H1 (cell line): Measurements from ENCODE around the gene FAM53A. TPM values are rescaled to one million over a fixed set of nuclear protein-coding genes. Genes with fewer than 3 reads are reported as not detected.

Experiments
- CTCF ChIA-PET: fragments of 300-600 bp; sonication (Branson Sonifier 250); formaldehyde crosslinking; loops from one replicate; lab custom pipeline; 2021; ENCODE audit not compliant: partially characterized antibody; lab: Charles Lee
- POLR2A ChIA-PET: fragments of 300-600 bp; sonication (Branson Sonifier 250); formaldehyde crosslinking; loops from one replicate; lab custom pipeline; 2021; ENCODE audit warnings: inconsistent platforms; ENCODE audit not compliant: partially characterized antibody; lab: Charles Lee
- DNase-seq, 2 experiments: peaks; one replicate each; pipeline versions ENCODE4 v3.0.0 to v3.0.0-alpha.2; 2010 to 2022; ENCODE audit warnings: low spot score in 2 of 2, low read depth in 1 of 2, mixed read lengths in 1 of 2
- FAIRE-seq: peaks from 2 replicates; lab custom pipeline; 2011; peaks lifted over from hg19 to GRCh38; lab: Jason Lieb, UNC
- H2AFZ ChIP-seq: 2 replicates; pipeline ENCODE4 v1.8.1; 2012; ENCODE audit warnings: low read length, inconsistent platforms
- H2AK5ac ChIP-seq: 2 replicates; pipeline ENCODE4 v1.6.1; 2013; ENCODE audit warnings: low read depth, low read length
- H2BK120ac ChIP-seq: replicated peaks from 2 replicates; pipeline ENCODE3; 2013; ENCODE audit warnings: low read depth, low read length, inconsistent platforms
- H2BK12ac ChIP-seq: 2 replicates; pipeline ENCODE4 v1.6.1; 2013; ENCODE audit warnings: low read depth, low read length
- H2BK15ac ChIP-seq: 2 replicates; pipeline ENCODE4 v1.6.1; 2013; ENCODE audit warnings: low read length
- H2BK20ac ChIP-seq: 2 replicates; pipeline ENCODE4 v1.6.1; 2013; ENCODE audit warnings: low read length
- H2BK5ac ChIP-seq: 2 replicates; pipeline ENCODE4 v1.6.1; 2013; ENCODE audit warnings: low read depth, low read length
- H3K14ac ChIP-seq: 2 replicates; pipeline ENCODE4 v1.6.1; 2013; ENCODE audit warnings: inconsistent platforms; ENCODE audit not compliant: insufficient read length
- H3K18ac ChIP-seq: 2 replicates; pipeline ENCODE4 v1.6.1; 2013; ENCODE audit warnings: low read length; ENCODE audit errors: extremely low read depth
- H3K23ac ChIP-seq: 2 replicates; pipeline ENCODE4 v1.6.1; 2013; ENCODE audit warnings: inconsistent platforms; ENCODE audit not compliant: insufficient read length
- H3K23me2 ChIP-seq: 2 replicates; pipeline ENCODE4 v1.6.1; 2013; ENCODE audit warnings: low read depth, low read length
- H3K27ac ChIP-seq: 2 replicates; pipeline ENCODE4 v1.6.1; 2011; ENCODE audit warnings: low read depth, low read length, inconsistent platforms
- H3K27me3 ChIP-seq, 4 experiments: replicated peaks in 1 of 4; 1 replicate in 1 of 4; 2 replicates in 3 of 4; pipeline versions ENCODE4 v1.6.1 to v1.8.1; 2011 to 2013; ENCODE audit warnings: low read length in 3 of 4, mild to moderate bottlenecking in 3 of 4, inconsistent platforms in 2 of 4, mixed read lengths in 2 of 4, moderate library complexity in 1 of 4; ENCODE audit not compliant: control insufficient read depth in 3 of 4, insufficient read depth in 3 of 4; ENCODE audit errors: extremely low read depth in 1 of 4
- H3K36me3 ChIP-seq, 4 experiments: 2 replicates each; pipeline versions ENCODE4 v1.6.1 to v1.8.1; 2011 to 2013; ENCODE audit warnings: mild to moderate bottlenecking in 4 of 4, low read length in 3 of 4, moderate library complexity in 2 of 4, control low read depth in 1 of 4, inconsistent platforms in 1 of 4; ENCODE audit not compliant: insufficient read depth in 4 of 4, control insufficient read depth in 2 of 4
- H3K4ac ChIP-seq: replicated peaks from 2 replicates; pipeline ENCODE3; 2013; ENCODE audit warnings: low read length, low read depth, mixed read lengths, inconsistent platforms; ENCODE audit not compliant: insufficient read length
- H3K4me1 ChIP-seq, 4 experiments: replicated peaks in 1 of 4; 1 replicate in 1 of 4; 2 replicates in 3 of 4; pipeline versions ENCODE4 v1.6.1 to v1.8.1; 2011 to 2013; ENCODE audit warnings: low read length in 3 of 4, inconsistent platforms in 2 of 4, mixed read lengths in 1 of 4; ENCODE audit not compliant: insufficient read depth in 4 of 4, control insufficient read depth in 3 of 4
- H3K4me2 ChIP-seq, 2 experiments: 2 replicates each; pipeline versions ENCODE4 v1.6.1 to v1.8.1; 2011 to 2013; ENCODE audit warnings: low read depth in 2 of 2, low read length in 2 of 2, control low read depth in 1 of 2, inconsistent platforms in 1 of 2, mild to moderate bottlenecking in 1 of 2; ENCODE audit not compliant: insufficient read depth in 1 of 2
- H3K4me3 ChIP-seq, 4 experiments: fragments of 200-600, 300-600 bp in 1 of 4; sonication (generic), shearing (Covaris generic), sonication (Bioruptor Twin) in 1 of 4; 2 replicates each; pipeline versions ENCODE4 v1.5.1 to v1.8.1; 2011 to 2016; ENCODE audit warnings: low read length in 4 of 4, low read depth in 3 of 4, control low read depth in 2 of 4, inconsistent platforms in 2 of 4, mild to moderate bottlenecking in 2 of 4, mixed read lengths in 1 of 4, moderate library complexity in 1 of 4; ENCODE audit not compliant: insufficient read depth in 2 of 4; ENCODE audit errors: extremely low read depth in 1 of 4
- H3K56ac ChIP-seq: replicated peaks from 2 replicates; pipeline ENCODE3; 2013; ENCODE audit warnings: low read depth, mild to moderate bottlenecking, mixed read lengths, low read length, inconsistent platforms; ENCODE audit not compliant: insufficient read length
- H3K79me1 ChIP-seq: 2 replicates; pipeline ENCODE4 v1.6.1; 2013; ENCODE audit warnings: low read depth, low read length, control low read depth
- H3K79me2 ChIP-seq, 2 experiments: 2 replicates each; pipeline versions ENCODE4 v1.6.1 to v1.8.1; 2012 to 2013; ENCODE audit warnings: low read length in 2 of 2, mild to moderate bottlenecking in 2 of 2, inconsistent platforms in 1 of 2; ENCODE audit not compliant: insufficient read depth in 2 of 2, control insufficient read depth in 1 of 2
- H3K9ac ChIP-seq, 4 experiments: replicated peaks in 1 of 4; 1 replicate in 1 of 4; 2 replicates in 3 of 4; pipeline versions ENCODE4 v1.6.1 to v1.8.1; 2011 to 2013; ENCODE audit warnings: low read depth in 3 of 4, low read length in 3 of 4, control low read depth in 2 of 4, mild to moderate bottlenecking in 2 of 4, moderate library complexity in 2 of 4, inconsistent platforms in 1 of 4; ENCODE audit errors: extremely low read depth in 1 of 4
- H3K9me3 ChIP-seq, 2 experiments: 2 replicates each; pipeline versions ENCODE4 v1.6.1 to v1.8.1; 2012 to 2013; ENCODE audit warnings: mild to moderate bottlenecking in 2 of 2, moderate library complexity in 2 of 2, control low read depth in 1 of 2, inconsistent platforms in 1 of 2, low read depth in 1 of 2, low read length in 1 of 2, mixed read lengths in 1 of 2; ENCODE audit not compliant: insufficient read depth in 2 of 2
- H4K20me1 ChIP-seq, 2 experiments: replicated peaks in 1 of 2; 2 replicates each; pipeline versions ENCODE3 to v1.8.1; 2011 to 2013; ENCODE audit warnings: inconsistent platforms in 2 of 2, low read length in 2 of 2, mild to moderate bottlenecking in 1 of 2; ENCODE audit not compliant: insufficient read depth in 2 of 2, control insufficient read depth in 1 of 2
- H4K5ac ChIP-seq: 2 replicates; pipeline ENCODE4 v1.6.1; 2013; ENCODE audit warnings: low read length, low read depth, mixed read lengths, inconsistent platforms; ENCODE audit not compliant: insufficient read length
- H4K8ac ChIP-seq: 2 replicates; pipeline ENCODE4 v1.8.0; 2013; ENCODE audit warnings: mild to moderate bottlenecking, moderate library complexity, low read length, inconsistent platforms; ENCODE audit not compliant: insufficient read depth; ENCODE audit errors: extremely low read depth
- H4K91ac ChIP-seq: replicated peaks from 2 replicates; pipeline ENCODE3; 2013; ENCODE audit warnings: low read length, mixed read lengths, inconsistent platforms; ENCODE audit not compliant: insufficient read length
- SUZ12 ChIP-seq: fragments of 200-600 bp; sonication (generic); IDR thresholded peaks from 2 replicates; pipeline ENCODE4 v1.6.1; 2012; ENCODE audit warnings: mild to moderate bottlenecking, inconsistent platforms, low read length, moderate library complexity, mixed read lengths
- WGBS, 2 experiments: shearing (Covaris generic) in 1 of 2; methylation state at CpG; one replicate each; pipeline versions ENCODE4 v1.1.6 to v1.1.7; 2013 to 2015; ENCODE audit warnings: low lambda C conversion rate in 2 of 2, mixed read lengths in 2 of 2, inconsistent platforms in 1 of 2, low coverage in 1 of 2, missing lambda C conversion rate in 1 of 2; ENCODE audit not compliant: insufficient replicate concordance in 2 of 2, insufficient coverage in 1 of 2, insufficient read length in 1 of 2; ENCODE audit errors: extremely low coverage in 1 of 2, missing lambda C conversion rate in 1 of 2; 5-methylcytosine and 5-hydroxymethylcytosine counted together
- polyA plus RNA-seq, 7 experiments: library from polyadenylated mRNA; depleted of rRNA in 3 of 7; stranded (reverse) in 5 of 7; unstranded in 2 of 7; fragments of >200 nt in 5 of 7; fragments of 200-250 nt in 2 of 7; gene quantifications; 1 replicate in 5 of 7; 2 replicates in 1 of 7; 4 replicates in 1 of 7; pipeline versions ENCODE4 v1.2.1 to v1.2.3, GENCODE V29; 2011 to 2013; ENCODE audit warnings: missing spikeins in 2 of 7, mixed read lengths in 2 of 7
- total RNA-seq: library from RNA; stranded (reverse); fragmentation: NEBNext Ultra II Directional; extraction: Animal tissue kit (Norgen Biotek cat#: 25700); gene quantifications from 2 replicates; pipeline ENCODE4 v1.2.1, GENCODE V29; 2021

FAM53A gene
- total and polyA plus RNA-seq, 2 of the 8 experiments (the other 6 are each of a cell fraction or from before 2014, with no cell fraction given) = 1.9 to 2.0 TPM

GRCh38 chr4:1647432-1647831, 36.7 kb downstream of the FAM53A start:
- Histone ChIP-seq H3K9ac (no peak overlapping the region), H3K56ac (no peak overlapping the region)
- no peak for TF ChIP-seq SUZ12
- TF ChIP-seq, all 59 proteins: peak for 0
- H4K91ac ChIP-seq = no peak overlapping the region
- no peaks in the 10 kb centered on the region for H3K79me1 ChIP-seq
- H4K8ac ChIP-seq = no peak overlapping the region
- no peak overlapping the region for H2BK120ac ChIP-seq
- peaks cover 0 to 7% of the 10 kb centered on the region in 2 experiments for H4K20me1 ChIP-seq
- WGBS, 2 experiments = 89% methylated on average over 19 of the region's 19 CpGs; no CpG with 5 or more reads in 1 of the 2 experiments
- H3K23ac ChIP-seq = no peak overlapping the region
- H3K23me2 ChIP-seq = peaks cover 8% of the 10 kb centered on the region; the same call in 1 of the 2 replicates
- POLR2A ChIA-PET = no interaction called here
- H2BK5ac ChIP-seq = no peak overlapping the region
- no peak overlapping the region for H2AK5ac ChIP-seq
- H3K4ac ChIP-seq = no peak overlapping the region
- no peak overlapping the region for H2AFZ ChIP-seq
- DNase-seq = no peak
- H3K14ac ChIP-seq = no peak overlapping the region
- no peaks in the 10 kb centered on the region for H3K27me3 ChIP-seq
- no peak for FAIRE-seq
- H3K27ac ChIP-seq = no peak overlapping the region
- H3K4me3 ChIP-seq = no peak overlapping the region
- no peak overlapping the region for H2BK20ac ChIP-seq
- H3K9me3 ChIP-seq = peaks cover 0 to 2% of the 10 kb centered on the region in 2 experiments; a peak in 1 of 4 replicates
- no peaks in the 10 kb centered on the region; a peak in 1 of 8 replicates for H3K36me3 ChIP-seq
- no peak overlapping the region for H2BK15ac ChIP-seq
- no peak overlapping the region for H3K18ac ChIP-seq
- H3K79me2 ChIP-seq = no peaks in the 10 kb centered on the region
- H4K5ac ChIP-seq = no peak overlapping the region
- CTCF ChIA-PET = interaction anchor here (1.0 to 3.6 kb wide), 4 partner anchors 11 to 291 kb away, joined by 3 to 13 read pairs (median 4); no protein-coding TSS in a partner anchor
- H2BK12ac ChIP-seq = no peak overlapping the region
- H3K4me2 ChIP-seq = no peak overlapping the region
- H3K4me1 ChIP-seq = peaks cover 0 to 7% (median 3%) of the 10 kb centered on the region in 4 experiments; a peak in 4 of 7 replicates
